Naive thymus-derived CD4-positive, alpha-beta T cell (primary cell): ENCODE data around the gene DDX20. TPM values are rescaled to one million over a fixed set of nuclear protein-coding genes. Genes with fewer than 3 reads are reported as not detected.
A peak's percentile ranks its signal among the peaks of the same experiment; 100 is the strongest.

ENCODE experiments used
- ATAC-seq: fragments of 150-1000 bp; cut with Tn5 transposase; 2 replicates; pipeline ENCODE4 v1.10.0; 2021; ENCODE audit warnings: mild to moderate bottlenecking, moderate library complexity
- CTCF ChIA-PET: fragments of 350-600 bp; sonication (Branson Sonifier 250); formaldehyde crosslinking; loops from one replicate; lab custom pipeline; 2021; ENCODE audit warnings: antibody characterized with exemption; lab: Charles Lee
- POLR2A ChIA-PET: fragments of 350-600 bp; sonication (Branson Sonifier 250); formaldehyde crosslinking; loops from one replicate; lab custom pipeline; 2021; ENCODE audit warnings: antibody characterized with exemption, inconsistent platforms; lab: Charles Lee
- DNase-seq, 9 donors: peaks; one replicate each; pipeline versions ENCODE4 v3.0.0 to v3.0.0-alpha.2; 2020 to 2022; ENCODE audit warnings: mixed read lengths in 1 of 9
- H3K27ac ChIP-seq: one replicate; pipeline ENCODE4 v1.7.0; 2013; ENCODE audit warnings: mild to moderate bottlenecking, low read depth, low read length, moderate library complexity
- H3K27me3 ChIP-seq, 2 donors: one replicate each; pipeline ENCODE4 v1.7.0; 2013; ENCODE audit warnings: low read length in 2 of 2, mild to moderate bottlenecking in 2 of 2, moderate library complexity in 2 of 2; ENCODE audit not compliant: control insufficient read depth in 2 of 2, insufficient read depth in 2 of 2
- H3K36me3 ChIP-seq, 3 experiments: 1 replicate in 2 of 3; 2 replicates in 1 of 3; pipeline ENCODE4 v1.7.0; 2013; ENCODE audit warnings: low read length in 3 of 3, mild to moderate bottlenecking in 3 of 3, moderate library complexity in 1 of 3; ENCODE audit not compliant: insufficient read depth in 3 of 3, control insufficient read depth in 2 of 3
- H3K4me1 ChIP-seq, 2 donors: one replicate each; pipeline ENCODE4 v1.7.0; 2013; ENCODE audit warnings: low read length in 2 of 2, mild to moderate bottlenecking in 2 of 2, moderate library complexity in 1 of 2; ENCODE audit not compliant: control insufficient read depth in 2 of 2, insufficient read depth in 2 of 2
- H3K4me3 ChIP-seq: 2 replicates; pipeline ENCODE4 v1.7.0; 2013; ENCODE audit warnings: mild to moderate bottlenecking, low read length
- H3K9me3 ChIP-seq, 3 experiments: 1 replicate in 2 of 3; 2 replicates in 1 of 3; pipeline ENCODE4 v1.7.0; 2013; ENCODE audit warnings: low read length in 3 of 3; ENCODE audit not compliant: control insufficient read depth in 2 of 3
- H3K27ac Mint-ChIP-seq, 9 donors: one replicate each; pipeline ENCODE4 v1.8.0; 2020 to 2022; ENCODE audit warnings: mixed read lengths in 9 of 9, mild to moderate bottlenecking in 8 of 9, moderate library complexity in 5 of 9, inconsistent platforms in 2 of 9
- H3K27me3 Mint-ChIP-seq, 5 donors: one replicate each; pipeline ENCODE4 v1.8.0; 2021 to 2022; ENCODE audit warnings: mixed read lengths in 5 of 5, mild to moderate bottlenecking in 1 of 5
- H3K36me3 Mint-ChIP-seq, 5 donors: one replicate each; pipeline ENCODE4 v1.8.0; 2020 to 2022; ENCODE audit warnings: mixed read lengths in 5 of 5, mild to moderate bottlenecking in 3 of 5, inconsistent platforms in 1 of 5
- H3K4me1 Mint-ChIP-seq, 7 donors: one replicate each; pipeline ENCODE4 v1.8.0; 2020 to 2022; ENCODE audit warnings: mixed read lengths in 7 of 7, mild to moderate bottlenecking in 3 of 7, inconsistent platforms in 1 of 7
- H3K4me3 Mint-ChIP-seq, 10 donors: one replicate each; pipeline ENCODE4 v1.8.0; 2020 to 2022; ENCODE audit warnings: mild to moderate bottlenecking in 10 of 10, mixed read lengths in 10 of 10, moderate library complexity in 6 of 10, inconsistent platforms in 2 of 10
- H3K9me3 Mint-ChIP-seq, 11 donors: one replicate each; pipeline ENCODE4 v1.8.0; 2020 to 2022; ENCODE audit warnings: mixed read lengths in 11 of 11, mild to moderate bottlenecking in 4 of 11, inconsistent platforms in 1 of 11, moderate library complexity in 1 of 11
- intact Hi-C, 2 donors: fragments of 100-400 bp; cut with micrococcal nuclease; formaldehyde crosslinking; loops; one replicate each; pipeline ENCODE4 v1.15.1; 2023
- polyA plus RNA-seq, 2 donors: library from polyadenylated mRNA; unstranded; fragments of 300-500 nt; fragmentation: Illumina TruSeq; gene quantifications; one replicate each; pipeline ENCODE4 v1.2.3, GENCODE V29; 2021
- total RNA-seq, 6 experiments: library from RNA in 5 of 6; stranded (reverse) in 5 of 6; gene quantifications; 1 replicate in 5 of 6; 2 replicates in 1 of 6; pipeline ENCODE4 v1.2.3 and lab custom pipeline; 2021 to 2026

DDX20 gene
- total and polyA plus RNA-seq, 7 experiments from 2014 or later, result 11.6 to 27.0 (median 18.7) TPM

- intact Hi-C loops, result loop anchor here in 1 of 2 donors (10.0 kb wide), 1 partner anchor 646 kb away; no protein-coding TSS in a partner anchor
- H3K9me3 Mint-ChIP-seq, result no peaks in the 10 kb centered on the region
- H3K36me3 ChIP-seq, result peaks cover 0 to 7% (median 0%) of the 10 kb centered on the region in 3 experiments
Observed at GRCh38 chr1:111719135-111719534, 36.6 kb upstream of the DDX20 start.

DNA sequence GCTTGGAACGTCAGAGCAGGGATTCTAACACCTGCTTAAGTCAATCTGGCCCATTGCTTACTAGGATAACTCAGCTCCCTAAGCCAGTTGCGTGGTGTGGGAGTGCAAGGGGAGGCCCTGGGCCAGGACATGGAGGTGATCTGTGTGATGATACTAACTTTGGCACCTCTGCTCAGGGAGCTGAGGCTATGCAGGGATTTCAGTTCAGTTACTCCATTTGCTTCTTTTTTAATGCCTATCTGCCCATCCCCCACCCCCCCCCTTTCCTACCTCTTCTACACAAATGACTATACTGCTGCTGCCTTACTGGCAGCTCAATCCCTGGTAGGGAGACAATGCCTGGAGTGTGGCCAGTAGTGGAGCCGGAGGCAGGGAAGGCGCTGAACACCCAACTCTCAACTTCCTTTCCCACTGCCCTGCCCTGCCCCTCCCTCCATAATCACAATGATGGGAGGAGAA, 36.0 kb upstream of the DDX20 start:
- CTCF ChIA-PET, result no interaction called here
- Histone ChIP-seq H3K4me3 (no peak overlapping the region), H3K9me3 (no peaks in the 10 kb centered on the region), H3K4me1 (peaks cover 0 to 8% of the 10 kb centered on the region in 2 donors), H3K27ac (no peak overlapping the region), H3K36me3 (peaks cover 0 to 7% (median 0%) of the 10 kb centered on the region in 3 experiments), H3K27me3 (no peaks in the 10 kb centered on the region)
- peaks cover 11 to 31% (median 17%) of the 10 kb centered on the region in 7 donors for H3K4me1 Mint-ChIP-seq
- intact Hi-C loops, result loop anchor here in 1 of 2 donors (10.0 kb wide), 1 partner anchor 645 kb away; no protein-coding TSS in a partner anchor
- no peak for ATAC-seq
- no peaks in the 10 kb centered on the region for H3K27me3 Mint-ChIP-seq
- H3K36me3 Mint-ChIP-seq, result peaks cover 0 to 10% (median 0%) of the 10 kb centered on the region in 5 donors
- no peak for DNase-seq
- POLR2A ChIA-PET, result no interaction called here
- peak overlapping the region in 2 of 9 donors; percentile 31 to 52 for H3K27ac Mint-ChIP-seq
- no peak overlapping the region for H3K4me3 Mint-ChIP-seq
- no peaks in the 10 kb centered on the region for H3K9me3 Mint-ChIP-seq

More at GRCh38 chr1:111719135-111719534, 36.6 kb upstream of the DDX20 start:
- H3K4me1 Mint-ChIP-seq, result peaks cover 14 to 29% (median 15%) of the 10 kb centered on the region in 7 donors
- H3K27me3 Mint-ChIP-seq, result no peaks in the 10 kb centered on the region
- H3K4me1 ChIP-seq, result peaks cover 0 to 7% of the 10 kb centered on the region in 2 donors
- ChIA-PET POLR2A (no interaction called here), CTCF (no interaction called here)
- no peak overlapping the region for H3K4me3 Mint-ChIP-seq
- DNase-seq (no peak), ATAC-seq (no peak)
- no peak overlapping the region for H3K27ac ChIP-seq
- H3K27ac Mint-ChIP-seq, result peak overlapping the region in 1 of 9 donors; percentile 75
- no peaks in the 10 kb centered on the region for H3K27me3 ChIP-seq
- H3K9me3 ChIP-seq, result no peaks in the 10 kb centered on the region
- H3K36me3 Mint-ChIP-seq, result peaks cover 0 to 10% (median 0%) of the 10 kb centered on the region in 5 donors
- H3K4me3 ChIP-seq, result no peak overlapping the region

GRCh38 chr1:111720274-111720976, 35.3 kb upstream of the DDX20 start:
- no peak overlapping the region for H3K4me3 Mint-ChIP-seq
- H3K27ac ChIP-seq, result no peak overlapping the region
- no peaks in the 10 kb centered on the region for H3K9me3 Mint-ChIP-seq
- no peaks in the 10 kb centered on the region for H3K9me3 ChIP-seq
- peak overlapping the region in 7 of 9 donors; percentile 31 to 80 (median 52) for H3K27ac Mint-ChIP-seq
- H3K27me3 Mint-ChIP-seq, result no peaks in the 10 kb centered on the region
- DNase-seq (no peak), ATAC-seq (no peak)
- H3K27me3 ChIP-seq, result no peaks in the 10 kb centered on the region
- peaks cover 0 to 7% (median 0%) of the 10 kb centered on the region in 3 experiments for H3K36me3 ChIP-seq
- ChIA-PET CTCF (no interaction called here), POLR2A (interaction anchor here (0.5 kb wide), 1 partner anchor 24 kb away, joined by 6 read pairs; no protein-coding TSS in a partner anchor)
- intact Hi-C loops, result no loop called here
- peaks cover 9 to 31% (median 19%) of the 10 kb centered on the region in 7 donors for H3K4me1 Mint-ChIP-seq
- H3K4me3 ChIP-seq, result no peak overlapping the region
- peaks cover 0 to 9% (median 0%) of the 10 kb centered on the region in 5 donors for H3K36me3 Mint-ChIP-seq
- H3K4me1 ChIP-seq, result peaks cover 0 to 8% of the 10 kb centered on the region in 2 donors

- CTCF ChIA-PET, result no interaction called here
Observed at GRCh38 chr1:111720977-111721786, 34.5 kb upstream of the DDX20 start.

DNA sequence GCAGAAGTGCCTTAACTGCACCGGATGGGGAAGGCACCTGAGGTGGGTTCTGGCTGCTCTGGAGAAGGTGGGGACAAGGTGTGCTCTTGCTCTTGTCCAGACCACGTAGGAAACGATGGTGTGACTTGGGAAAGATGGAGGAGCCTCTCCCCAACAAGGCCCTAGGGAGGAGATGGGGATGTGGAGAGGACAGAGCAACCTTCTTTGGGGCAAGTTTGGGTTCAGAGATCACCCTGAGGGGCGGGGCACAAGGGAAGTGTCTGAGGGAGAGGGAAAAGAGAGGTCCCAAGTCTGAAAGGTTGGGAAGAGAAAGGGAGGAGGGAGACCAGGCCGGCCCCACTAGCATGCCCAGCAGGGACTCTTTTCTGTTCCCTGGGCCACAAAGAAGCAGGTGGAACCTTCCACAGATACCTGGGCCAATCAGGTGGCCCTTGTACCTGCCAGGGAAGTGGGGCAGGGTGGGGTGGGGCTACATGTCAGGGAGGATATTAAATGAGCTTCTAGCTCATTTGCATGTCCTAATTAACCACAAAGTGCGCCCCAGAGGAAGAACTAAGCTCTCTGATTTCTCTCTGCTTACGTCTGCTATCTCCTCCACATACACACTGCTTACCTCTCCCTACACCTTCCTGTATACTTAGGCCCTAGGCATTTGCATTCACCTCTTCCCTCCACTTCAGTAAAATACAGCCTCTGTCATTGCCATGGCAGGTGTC, 32.5 kb upstream of the DDX20 start:
- Mint-ChIP-seq H3K27ac (peak overlapping the region in 8 of 9 donors; percentile 21 to 67 (median 48)), H3K4me1 (peaks cover 9 to 31% (median 19%) of the 10 kb centered on the region in 7 donors), H3K27me3 (no peaks in the 10 kb centered on the region), H3K36me3 (no peaks in the 10 kb centered on the region), H3K9me3 (no peaks in the 10 kb centered on the region), H3K4me3 (no peak overlapping the region)
- peak in 7 of 9 donors; percentile 14 to 52 (median 28) for DNase-seq
- Histone ChIP-seq H3K9me3 (no peaks in the 10 kb centered on the region), H3K27ac (peak overlapping the region; percentile 1), H3K36me3 (no peaks in the 10 kb centered on the region), H3K4me3 (no peak overlapping the region), H3K27me3 (no peaks in the 10 kb centered on the region), H3K4me1 (peaks cover 0 to 8% of the 10 kb centered on the region in 2 donors)
- ChIA-PET CTCF (interaction anchor here (0.6 to 1.5 kb wide), 2 partner anchors 8 to 26 kb away, joined by 3 to 4 read pairs; no protein-coding TSS in a partner anchor), POLR2A (no interaction called here)
- intact Hi-C loops, result no loop called here
- ATAC-seq, result peak; percentile 81

More at GRCh38 chr1:111720977-111721786, 34.5 kb upstream of the DDX20 start:
- H3K4me1 Mint-ChIP-seq, result peaks cover 9 to 31% (median 19%) of the 10 kb centered on the region in 7 donors
- Histone ChIP-seq H3K27ac (no peak overlapping the region), H3K36me3 (peaks cover 0 to 5% (median 0%) of the 10 kb centered on the region in 3 experiments), H3K4me3 (no peak overlapping the region), H3K9me3 (no peaks in the 10 kb centered on the region), H3K27me3 (no peaks in the 10 kb centered on the region), H3K4me1 (peaks cover 0 to 8% of the 10 kb centered on the region in 2 donors)
- H3K27ac Mint-ChIP-seq, result peak overlapping the region in 5 of 9 donors; percentile 52 to 88 (median 68)
- no peaks in the 10 kb centered on the region for H3K27me3 Mint-ChIP-seq
- ATAC-seq (no peak), DNase-seq (peak in 1 of 9 donors; percentile 19)
- intact Hi-C loops, result no loop called here
- no peaks in the 10 kb centered on the region for H3K9me3 Mint-ChIP-seq
- H3K4me3 Mint-ChIP-seq, result no peak overlapping the region
- peaks cover 0 to 9% (median 0%) of the 10 kb centered on the region in 5 donors for H3K36me3 Mint-ChIP-seq
- POLR2A ChIA-PET, result interaction anchor here (0.5 to 0.6 kb wide), 2 partner anchors 12 to 23 kb away, joined by 3 to 6 read pairs; no protein-coding TSS in a partner anchor

GRCh38 chr1:111723871-111724270, 31.8 kb upstream of the DDX20 start:
- Histone ChIP-seq H3K27ac (peak overlapping the region; percentile 1), H3K9me3 (no peaks in the 10 kb centered on the region), H3K4me1 (peaks cover 0 to 8% of the 10 kb centered on the region in 2 donors), H3K36me3 (no peaks in the 10 kb centered on the region), H3K27me3 (no peaks in the 10 kb centered on the region), H3K4me3 (no peak overlapping the region)
- no peak for DNase-seq
- intact Hi-C loops, result no loop called here
- Mint-ChIP-seq H3K4me3 (no peak overlapping the region), H3K27me3 (no peaks in the 10 kb centered on the region), H3K27ac (peak overlapping the region in 7 of 9 donors; percentile 13 to 63 (median 28)), H3K36me3 (no peaks in the 10 kb centered on the region), H3K9me3 (no peaks in the 10 kb centered on the region), H3K4me1 (peaks cover 9 to 31% (median 19%) of the 10 kb centered on the region in 7 donors)
- ATAC-seq, result no peak
- POLR2A ChIA-PET, result no interaction called here
- CTCF ChIA-PET, result interaction anchor here (1.5 kb wide), 1 partner anchor 9 kb away, joined by 4 read pairs; no protein-coding TSS in a partner anchor
